Muscle of leg (tissue), 11 donors: ENCODE results near the gene TP53INP2. TPM values are rescaled to one million over a fixed set of nuclear protein-coding genes. Genes with fewer than 3 reads are reported as not detected.

Source experiments
- DNase-seq: peaks from one replicate; pipeline ENCODE4 v3.0.0; 2013
- H3K27ac ChIP-seq: one replicate; pipeline ENCODE4 v1.5.1; 2013; ENCODE audit warnings: mild to moderate bottlenecking, low read length, control low read depth
- H3K27me3 ChIP-seq: one replicate; pipeline ENCODE4 v1.6.1; 2013; ENCODE audit warnings: low read length; ENCODE audit not compliant: control insufficient read depth, insufficient read depth
- H3K36me3 ChIP-seq: one replicate; pipeline ENCODE4 v1.6.1; 2013; ENCODE audit warnings: low read length; ENCODE audit not compliant: control insufficient read depth, insufficient read depth
- H3K4me1 ChIP-seq: one replicate; pipeline ENCODE4 v1.6.1; 2013; ENCODE audit warnings: low read length; ENCODE audit not compliant: control insufficient read depth, insufficient read depth
- H3K4me3 ChIP-seq: one replicate; pipeline ENCODE4 v1.5.1; 2013; ENCODE audit warnings: low read length, control low read depth
- H3K9me3 ChIP-seq: replicated peaks from 2 replicates; pipeline ENCODE4 v1.6.1; 2013; ENCODE audit warnings: low read depth, low read length; ENCODE audit not compliant: control insufficient read depth
- WGBS: methylation state at CpG from one replicate; pipeline ENCODE4 v1.1.5; 2013; ENCODE audit warnings: missing lambda C conversion rate; ENCODE audit not compliant: insufficient coverage; 5-methylcytosine and 5-hydroxymethylcytosine counted together
- polyA plus RNA-seq, 8 donors: library from polyadenylated mRNA; unstranded; fragments of 120-200 nt; gene quantifications; one replicate each; pipeline versions ENCODE4 v1.2.1 to v1.2.3, GENCODE V29; 2013; ENCODE audit warnings: inconsistent platforms in 1 of 8, low replicate concordance in 1 of 8; ENCODE audit not compliant: insufficient read length in 8 of 8, insufficient read depth in 1 of 8
- total RNA-seq: library from RNA; stranded (reverse); fragments of 120-200 nt; gene quantifications from one replicate; pipeline ENCODE4 v1.2.4, GENCODE V29; 2013

Gene TP53INP2
- total and polyA plus RNA-seq, 9 donors = 2.4 to 12.4 (median 9.8) TPM

GRCh38 chr20:34750484-34750883 is 46.3 kb downstream of the TP53INP2 start:
- no peaks in the 10 kb centered on the region for H3K9me3 ChIP-seq
- peaks cover 37% of the 10 kb centered on the region for H3K36me3 ChIP-seq
- H3K4me3 ChIP-seq = no peak overlapping the region
- no peaks in the 10 kb centered on the region for H3K4me1 ChIP-seq
- no peak for DNase-seq
- no CpG with 5 or more reads among the region's 2 CpGs for WGBS
- no peaks in the 10 kb centered on the region for H3K27me3 ChIP-seq
- no peak overlapping the region for H3K27ac ChIP-seq

- DNase-seq = no peak
- H3K4me3 ChIP-seq = no peak overlapping the region
- no peaks in the 10 kb centered on the region for H3K27me3 ChIP-seq
- no peaks in the 10 kb centered on the region for H3K4me1 ChIP-seq
- no peak overlapping the region for H3K27ac ChIP-seq
- WGBS = no CpG with 5 or more reads among the region's 3 CpGs
- H3K9me3 ChIP-seq = no peaks in the 10 kb centered on the region
- peaks cover 35% of the 10 kb centered on the region for H3K36me3 ChIP-seq
Observed at GRCh38 chr20:34751453-34751852, 47.3 kb downstream of the TP53INP2 start.

- H3K9me3 ChIP-seq = no peaks in the 10 kb centered on the region
- DNase-seq = no peak
- H3K27me3 ChIP-seq = no peaks in the 10 kb centered on the region
- peaks cover 41% of the 10 kb centered on the region for H3K36me3 ChIP-seq
- no peak overlapping the region for H3K27ac ChIP-seq
- WGBS = no CpG with 5 or more reads among the region's 2 CpGs
- no peak overlapping the region for H3K4me3 ChIP-seq
- no peaks in the 10 kb centered on the region for H3K4me1 ChIP-seq
Observed at GRCh38 chr20:34753706-34754461, 49.7 kb downstream of the TP53INP2 start.

GRCh38 chr20:34754611-34755010 is 50.5 kb downstream of the TP53INP2 start:
- Histone ChIP-seq H3K4me3 (no peak overlapping the region), H3K9me3 (no peaks in the 10 kb centered on the region), H3K4me1 (no peaks in the 10 kb centered on the region), H3K27ac (no peak overlapping the region), H3K36me3 (peaks cover 41% of the 10 kb centered on the region), H3K27me3 (no peaks in the 10 kb centered on the region)
- no peak for DNase-seq
- WGBS = 80% methylated on average over 1 of the region's 4 CpGs

- Histone ChIP-seq H3K27ac (no peak overlapping the region), H3K36me3 (peaks cover 34% of the 10 kb centered on the region), H3K9me3 (no peaks in the 10 kb centered on the region), H3K27me3 (no peaks in the 10 kb centered on the region), H3K4me1 (no peaks in the 10 kb centered on the region), H3K4me3 (no peak overlapping the region)
- DNase-seq = no peak
- WGBS = no CpG with 5 or more reads among the region's 1 CpG
Observed at GRCh38 chr20:34755367-34755766, 51.2 kb downstream of the TP53INP2 start.

GRCh38 chr20:34762031-34762555 is 57.9 kb downstream of the TP53INP2 start:
- no peak overlapping the region for H3K4me3 ChIP-seq
- no peaks in the 10 kb centered on the region for H3K27me3 ChIP-seq
- no peaks in the 10 kb centered on the region for H3K4me1 ChIP-seq
- no peaks in the 10 kb centered on the region for H3K9me3 ChIP-seq
- peaks cover 42% of the 10 kb centered on the region for H3K36me3 ChIP-seq
- DNase-seq = no peak
- H3K27ac ChIP-seq = no peak overlapping the region
- WGBS = no CpG with 5 or more reads among the region's 1 CpG

Other genes starting within 250 kb of the TP53INP2 start
- gene DYNLRB1, start 187.9 kb upstream of the TP53INP2 start, total RNA-seq = 67.9 TPM
- gene DYNLRB1, start 187.9 kb upstream of the TP53INP2 start, polyA plus RNA-seq = 100 to 1,000 TPM; 114 to 133 (median 124) TPM
- gene MAP1LC3A, start 145.6 kb upstream of the TP53INP2 start, total RNA-seq = 21.2 TPM
- gene MAP1LC3A, start 145.6 kb upstream of the TP53INP2 start, polyA plus RNA-seq = 10 to 100 TPM; 16.9 to 28.2 (median 21.4) TPM
- gene PIGU, start 27.3 kb upstream of the TP53INP2 start, total RNA-seq = 13.1 TPM
- 10 to 100 TPM; 19.7 to 26.8 (median 23.8) TPM for gene PIGU, start 27.3 kb upstream of the TP53INP2 start, polyA plus RNA-seq
- gene NCOA6, start 121.3 kb downstream of the TP53INP2 start, total RNA-seq = 11.3 TPM
- 10 to 100 TPM; 23.1 to 30.0 (median 27.2) TPM for gene NCOA6, start 121.3 kb downstream of the TP53INP2 start, polyA plus RNA-seq
- 4.5 TPM for gene GGT7, start 168.5 kb downstream of the TP53INP2 start, total RNA-seq
- 10 to 100 TPM; 13.3 to 24.7 (median 17.1) TPM for gene GGT7, start 168.5 kb downstream of the TP53INP2 start, polyA plus RNA-seq
- gene ACSS2, start 172.3 kb downstream of the TP53INP2 start, total RNA-seq = 39.1 TPM
- gene ACSS2, start 172.3 kb downstream of the TP53INP2 start, polyA plus RNA-seq = 10 to 100 TPM; 41.3 to 61.4 (median 50.6) TPM